SW 1271 (cell line): ENCODE results near the gene ARHGAP35.

Experiments
- DNase-seq, 2 experiments: peaks; one replicate each; lab custom pipeline; 2025; lab: John Stamatoyannopoulos, UW

The ARHGAP35 gene

DNA sequence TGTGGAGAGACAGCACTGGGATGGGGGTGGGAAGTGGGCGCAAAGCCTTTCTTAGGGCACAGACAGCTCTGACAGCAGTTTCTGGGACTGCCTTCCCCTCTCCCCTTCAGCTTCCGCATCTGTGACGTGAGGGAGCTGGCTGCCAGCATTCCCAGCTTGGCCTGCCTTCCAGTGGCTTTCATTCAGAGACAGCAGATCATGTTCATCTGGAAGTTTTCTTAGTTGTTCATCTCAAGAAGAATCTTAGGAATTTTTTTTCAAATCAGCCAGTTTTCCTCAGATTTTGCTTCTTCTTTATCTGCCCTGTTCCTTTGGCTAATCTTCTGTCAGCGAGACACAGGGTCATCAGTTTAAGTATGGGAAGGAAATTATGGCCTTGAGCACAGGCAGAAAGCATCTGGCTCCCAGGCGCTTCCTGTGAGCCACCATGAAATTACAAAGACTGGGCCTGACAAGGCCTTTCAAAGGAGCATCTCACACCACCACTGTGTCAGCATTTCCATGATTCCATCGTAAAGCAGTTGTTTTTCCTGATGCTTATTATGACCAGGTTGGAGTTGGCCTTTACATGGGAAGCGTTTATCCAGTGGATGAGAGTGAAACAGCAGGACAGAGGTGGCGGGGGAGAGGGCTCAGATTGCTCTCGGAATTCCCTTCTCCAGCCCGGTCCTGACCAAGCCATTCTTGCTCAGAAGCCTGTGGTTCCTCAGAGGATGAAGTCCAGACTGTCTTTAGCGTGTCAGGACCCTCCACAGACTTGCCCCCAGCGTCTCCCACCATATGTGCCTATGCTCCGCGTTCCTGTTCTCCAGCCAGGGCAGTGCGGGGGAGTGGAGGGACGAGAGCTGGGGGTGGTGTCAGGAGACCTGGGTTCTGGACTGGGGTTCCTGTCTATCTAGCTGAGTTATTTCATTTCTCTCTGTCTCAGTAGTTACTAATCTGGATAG lies 43.6 kb downstream of the ARHGAP35 start:
- no peak for DNase-seq

DNA sequence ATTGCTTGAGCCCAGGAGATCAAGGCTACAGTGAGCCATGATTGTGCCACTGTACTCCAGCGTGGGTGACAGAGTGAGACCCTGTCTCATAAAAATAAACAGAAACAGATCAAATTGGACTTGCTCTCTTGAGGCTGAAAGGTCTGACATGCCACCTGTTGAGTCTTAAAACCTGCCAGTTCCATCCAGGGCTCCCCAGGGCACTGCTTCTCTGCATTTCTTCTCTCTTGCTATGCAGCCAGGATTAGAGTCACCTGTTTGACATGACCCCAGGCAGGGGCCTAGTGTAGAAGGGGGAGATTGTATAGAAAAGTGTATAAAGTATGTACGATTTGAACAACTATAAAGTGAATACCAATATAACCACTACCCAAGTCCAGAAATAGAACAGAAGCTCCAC lies 45.4 kb downstream of the ARHGAP35 start:
- DNase-seq, result no peak

DNA sequence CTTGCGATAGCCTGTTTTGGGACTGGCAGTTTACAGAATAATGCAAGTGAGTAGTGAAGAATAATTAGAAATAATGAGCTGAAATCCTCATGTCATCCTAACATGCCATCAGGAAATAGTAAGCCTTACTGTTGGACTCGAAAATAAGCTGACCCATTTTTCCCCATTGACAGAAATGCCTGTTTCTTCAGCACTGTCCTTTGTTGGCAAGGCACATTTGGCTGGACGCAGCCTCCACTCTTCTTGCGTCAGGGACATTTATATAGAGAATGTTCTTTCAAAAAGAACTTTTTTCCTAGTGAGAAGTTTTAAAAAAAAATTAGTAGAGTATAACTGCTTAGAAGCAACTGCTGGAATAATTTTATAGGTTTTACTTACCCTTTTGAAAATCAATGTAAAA lies 47.1 kb downstream of the ARHGAP35 start:
- DNase-seq, result no peak

DNA sequence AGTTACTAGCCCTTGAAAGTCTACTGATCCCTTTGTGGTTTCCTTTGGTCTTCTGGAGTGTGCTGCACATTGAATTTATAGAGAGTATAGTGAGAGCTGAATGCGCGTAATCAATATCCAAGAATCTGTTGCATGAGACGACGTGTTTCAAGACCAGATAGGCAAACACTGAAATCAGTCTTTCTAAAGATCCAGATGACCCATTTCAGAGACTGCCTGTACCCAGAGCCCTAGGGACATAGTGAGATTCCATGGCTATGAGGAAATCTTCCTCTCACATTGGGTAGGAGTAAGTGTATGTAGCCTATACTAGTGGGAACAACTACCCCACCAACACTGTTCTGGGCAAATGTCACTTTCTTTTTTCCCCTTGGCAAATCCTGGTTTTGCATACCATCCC lies 48.6 kb downstream of the ARHGAP35 start:
- DNase-seq, result no peak
